ENCODE data around the gene E2F6.

The E2F6 gene

DNA sequence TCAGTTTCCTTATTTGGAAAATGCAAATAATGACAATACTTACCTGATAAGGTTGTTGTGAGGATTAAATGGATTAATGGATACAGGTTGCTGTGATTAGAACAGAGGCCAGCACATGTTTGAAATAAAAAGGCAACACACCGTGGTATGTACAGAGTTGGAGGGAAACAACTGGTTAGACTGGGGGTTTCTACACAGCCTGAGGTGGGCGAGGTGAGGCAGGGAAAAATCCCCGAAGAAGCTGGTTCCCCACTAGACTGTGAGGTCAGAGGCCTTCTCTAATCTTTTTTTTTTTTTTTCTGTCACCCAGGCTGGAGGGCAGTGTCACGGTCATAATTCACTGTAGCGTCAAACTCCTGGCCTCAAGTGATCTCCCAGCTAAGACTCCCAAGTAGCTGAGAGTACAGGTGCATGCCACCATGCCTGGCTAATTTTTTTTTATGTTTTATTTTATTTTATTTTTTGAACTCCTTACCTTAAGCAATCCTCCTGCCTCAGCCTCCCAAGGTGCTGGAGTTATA lies 1.2 kb upstream of the E2F6 start:
- H3K4me3 ChIP-seq (ENCODE audit: low read depth, low read length): no peak overlapping the region
- ChIA-PET POLR2A (no interaction called here), CTCF (interaction anchor here (0.5 to 1.7 kb wide), 4 partner anchors 11 to 116 kb away, joined by 3 to 4 read pairs (median 3); no protein-coding TSS in a partner anchor)
- H3K27ac ChIP-seq (ENCODE audit: extremely low read depth, low read depth, low read length): no peak overlapping the region
- TF ChIP-seq ZNF140 (tag by site-specific recombination; IDR thresholded peaks at IDR 0.05) (no peak), TCF7L2 (IDR thresholded peaks at IDR 0.05; ENCODE audit: borderline replicate concordance, low read depth, low read length) (no peak)
- no peaks in the 10 kb centered on the region for H3K9me3 ChIP-seq (ENCODE audit: control insufficient read depth, insufficient read depth, low read depth, low read length)
- H3K36me3 ChIP-seq (ENCODE audit: control insufficient read depth in 2 of 2, insufficient read depth in 1 of 2, low read length in 2 of 2): peaks cover 6 to 15% of the 10 kb centered on the region in 2 experiments
- no peaks in the 10 kb centered on the region for H3K4me1 ChIP-seq (ENCODE audit: control insufficient read depth, insufficient read depth, low read length)

DNA sequence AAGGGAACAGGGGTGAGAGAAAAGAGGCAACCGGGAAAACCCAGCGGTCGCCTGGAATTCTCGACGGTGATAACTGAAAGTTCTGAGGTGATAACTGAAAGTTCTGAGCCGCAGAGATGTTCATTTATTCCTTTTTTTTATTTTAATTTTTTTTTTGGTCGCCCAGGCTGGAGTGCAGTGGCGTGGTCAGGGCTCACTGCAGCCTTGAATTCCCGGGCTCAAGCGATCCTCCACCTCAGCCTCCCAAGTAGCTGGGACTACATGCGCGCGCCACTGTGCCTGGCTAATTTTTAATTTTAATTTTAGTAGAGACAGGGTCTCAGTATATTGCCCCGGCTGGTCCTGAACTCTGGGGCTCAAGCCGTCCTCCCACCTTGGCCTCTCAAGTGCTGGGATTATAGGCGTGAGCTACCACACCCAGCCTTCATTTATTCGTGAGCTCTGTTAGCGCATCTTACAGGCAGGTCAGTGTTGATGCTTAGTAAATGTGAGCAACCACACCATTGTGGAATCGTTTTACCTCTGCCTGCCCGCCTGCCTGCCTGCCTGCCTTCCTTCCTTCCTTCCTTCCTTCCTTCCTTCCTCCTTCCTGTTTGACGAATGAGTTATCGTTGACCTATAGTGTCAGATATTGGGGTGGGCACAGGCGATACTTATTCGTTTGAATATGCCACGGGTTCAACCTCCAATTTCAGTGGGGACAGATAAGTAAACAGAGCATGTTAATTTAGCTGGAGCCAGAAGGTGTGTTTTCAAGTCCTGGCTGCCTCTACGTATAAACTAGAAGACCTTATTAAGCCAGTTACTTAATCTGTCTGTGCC lies 557 bp upstream of the E2F6 start:
- Histone ChIP-seq H3K4me3 (ENCODE audit: low read depth, low read length) (peak overlapping the region; percentile 57), H3K9me3 (ENCODE audit: control insufficient read depth, insufficient read depth, low read depth, low read length) (no peaks in the 10 kb centered on the region), H3K27ac (ENCODE audit: extremely low read depth, low read depth, low read length) (no peak overlapping the region), H3K4me1 (ENCODE audit: control insufficient read depth, insufficient read depth, low read length) (no peaks in the 10 kb centered on the region), H3K36me3 (ENCODE audit: control insufficient read depth in 2 of 2, insufficient read depth in 1 of 2, low read length in 2 of 2) (peaks cover 6 to 15% of the 10 kb centered on the region in 2 experiments)
- TF ChIP-seq ZNF701 (tag by site-specific recombination; IDR thresholded peaks at IDR 0.05) (no peak), ZNF146 (tag by site-specific recombination; IDR thresholded peaks at IDR 0.05) (no peak), ZFP69B (tag by site-specific recombination; IDR thresholded peaks at IDR 0.05) (peak; percentile 16; the same call in 1 of the 2 replicates), ZNF335 (tag by site-specific recombination; conservative IDR thresholded peaks at IDR 0.05) (peak; percentile 92)
- TF ChIP-seq, protein P1, sequence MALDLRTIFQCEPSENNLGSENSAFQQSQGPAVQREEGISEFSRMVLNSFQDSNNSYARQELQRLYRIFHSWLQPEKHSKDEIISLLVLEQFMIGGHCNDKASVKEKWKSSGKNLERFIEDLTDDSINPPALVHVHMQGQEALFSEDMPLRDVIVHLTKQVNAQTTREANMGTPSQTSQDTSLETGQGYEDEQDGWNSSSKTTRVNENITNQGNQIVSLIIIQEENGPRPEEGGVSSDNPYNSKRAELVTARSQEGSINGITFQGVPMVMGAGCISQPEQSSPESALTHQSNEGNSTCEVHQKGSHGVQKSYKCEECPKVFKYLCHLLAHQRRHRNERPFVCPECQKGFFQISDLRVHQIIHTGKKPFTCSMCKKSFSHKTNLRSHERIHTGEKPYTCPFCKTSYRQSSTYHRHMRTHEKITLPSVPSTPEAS (tag by site-specific recombination; IDR thresholded peaks at IDR 0.05): 0 out of 2 replicates have a peak, but pooled peaks have one; percentile 28
- TF ChIP-seq, protein P2, sequence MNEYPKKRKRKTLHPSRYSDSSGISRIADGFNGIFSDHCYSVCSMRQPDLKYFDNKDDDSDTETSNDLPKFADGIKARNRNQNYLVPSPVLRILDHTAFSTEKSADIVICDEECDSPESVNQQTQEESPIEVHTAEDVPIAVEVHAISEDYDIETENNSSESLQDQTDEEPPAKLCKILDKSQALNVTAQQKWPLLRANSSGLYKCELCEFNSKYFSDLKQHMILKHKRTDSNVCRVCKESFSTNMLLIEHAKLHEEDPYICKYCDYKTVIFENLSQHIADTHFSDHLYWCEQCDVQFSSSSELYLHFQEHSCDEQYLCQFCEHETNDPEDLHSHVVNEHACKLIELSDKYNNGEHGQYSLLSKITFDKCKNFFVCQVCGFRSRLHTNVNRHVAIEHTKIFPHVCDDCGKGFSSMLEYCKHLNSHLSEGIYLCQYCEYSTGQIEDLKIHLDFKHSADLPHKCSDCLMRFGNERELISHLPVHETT (tag by site-specific recombination; IDR thresholded peaks at IDR 0.05): 0 out of 2 replicates have a peak, but pooled peaks have one; percentile 58
- CTCF ChIA-PET: interaction anchor here (0.7 to 1.7 kb wide), 5 partner anchors 11 to 634 kb away, joined by 3 to 4 read pairs (median 3); no protein-coding TSS in a partner anchor
- POLR2A ChIA-PET: interaction anchor here (1.2 kb wide), 2 partner anchors 16 to 122 kb away, joined by 3 to 4 read pairs; partner anchors contain the start of gene ROCK2

DNA sequence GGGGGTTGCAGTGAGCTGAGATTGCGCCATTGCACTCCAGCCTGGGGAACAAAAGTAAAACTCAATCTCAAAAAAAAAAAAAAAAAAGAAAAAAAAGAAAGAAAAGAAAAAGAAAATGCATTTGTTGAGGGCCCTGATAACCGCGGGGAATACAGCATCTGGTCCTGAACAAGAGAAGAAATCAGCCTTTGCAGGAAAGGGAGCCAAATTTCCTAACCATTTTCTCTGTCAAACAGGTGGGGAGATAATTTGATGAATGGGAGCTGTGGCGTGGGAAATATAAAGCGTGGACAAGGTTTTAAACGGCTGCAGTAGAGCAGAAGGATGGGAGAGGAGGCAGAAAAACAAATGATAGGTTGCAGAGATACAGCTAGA lies 864 bp downstream of the E2F6 start:
- ChIA-PET POLR2A (interaction anchor here (0.6 to 1.2 kb wide), 3 partner anchors 14 to 121 kb away, joined by 3 to 4 read pairs (median 3); partner anchors contain the start of gene ROCK2), CTCF (interaction anchor here (0.9 to 1.9 kb wide), 4 partner anchors 13 to 332 kb away, joined by 3 to 12 read pairs (median 4); a partner anchor contains a TSS)
- no peaks in the 10 kb centered on the region for H3K9me3 ChIP-seq (ENCODE audit: control insufficient read depth, insufficient read depth, low read depth, low read length)
- H3K27ac ChIP-seq (ENCODE audit: extremely low read depth, low read depth, low read length): peak overlapping the region; percentile 73; the same call in 1 of the 2 replicates
- H3K36me3 ChIP-seq (ENCODE audit: control insufficient read depth in 2 of 2, insufficient read depth in 1 of 2, low read length in 2 of 2): peaks cover 6 to 23% of the 10 kb centered on the region in 2 experiments
- peak overlapping the region; percentile 57 for H3K4me3 ChIP-seq (ENCODE audit: low read depth, low read length)
- H3K4me1 ChIP-seq (ENCODE audit: control insufficient read depth, insufficient read depth, low read length): no peaks in the 10 kb centered on the region
- TF ChIP-seq ZNF610 (tag by site-specific recombination; IDR thresholded peaks at IDR 0.05; ENCODE audit: borderline replicate concordance) (no peak), ZBTB8A (tag by site-specific recombination; IDR thresholded peaks at IDR 0.05) (no peak), ZNF747 (tag by site-specific recombination; IDR thresholded peaks at IDR 0.05) (no peak), WT1 (tag by site-specific recombination; IDR thresholded peaks at IDR 0.05) (no peak), ZNF768 (tag by site-specific recombination; IDR thresholded peaks at IDR 0.05) (no peak), ZNF2 (tag by site-specific recombination; IDR thresholded peaks at IDR 0.05) (no peak), ZNF121 (tag by site-specific recombination; IDR thresholded peaks at IDR 0.05) (no peak), KLF1 (tag by site-specific recombination; IDR thresholded peaks at IDR 0.05) (no peak), ZNF677 (tag by site-specific recombination; IDR thresholded peaks at IDR 0.05) (no peak), ZBTB17 (tag by site-specific recombination; IDR thresholded peaks at IDR 0.05) (no peak), GFI1B (tag by site-specific recombination; IDR thresholded peaks at IDR 0.05) (no peak), ZNF654 (tag by site-specific recombination; IDR thresholded peaks at IDR 0.05; ENCODE audit: low read depth) (no peak), ZNF184 (tag by site-specific recombination; IDR thresholded peaks at IDR 0.05) (no peak), ZNF302 (tag by site-specific recombination; IDR thresholded peaks at IDR 0.05; ENCODE audit: low read depth) (no peak)
- TF ChIP-seq, protein P3, sequence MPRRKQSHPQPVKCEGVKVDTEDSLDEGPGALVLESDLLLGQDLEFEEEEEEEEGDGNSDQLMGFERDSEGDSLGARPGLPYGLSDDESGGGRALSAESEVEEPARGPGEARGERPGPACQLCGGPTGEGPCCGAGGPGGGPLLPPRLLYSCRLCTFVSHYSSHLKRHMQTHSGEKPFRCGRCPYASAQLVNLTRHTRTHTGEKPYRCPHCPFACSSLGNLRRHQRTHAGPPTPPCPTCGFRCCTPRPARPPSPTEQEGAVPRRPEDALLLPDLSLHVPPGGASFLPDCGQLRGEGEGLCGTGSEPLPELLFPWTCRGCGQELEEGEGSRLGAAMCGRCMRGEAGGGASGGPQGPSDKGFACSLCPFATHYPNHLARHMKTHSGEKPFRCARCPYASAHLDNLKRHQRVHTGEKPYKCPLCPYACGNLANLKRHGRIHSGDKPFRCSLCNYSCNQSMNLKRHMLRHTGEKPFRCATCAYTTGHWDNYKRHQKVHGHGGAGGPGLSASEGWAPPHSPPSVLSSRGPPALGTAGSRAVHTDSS (tag by site-specific recombination; IDR thresholded peaks at IDR 0.05): no peak
- TF ChIP-seq, protein P4, sequence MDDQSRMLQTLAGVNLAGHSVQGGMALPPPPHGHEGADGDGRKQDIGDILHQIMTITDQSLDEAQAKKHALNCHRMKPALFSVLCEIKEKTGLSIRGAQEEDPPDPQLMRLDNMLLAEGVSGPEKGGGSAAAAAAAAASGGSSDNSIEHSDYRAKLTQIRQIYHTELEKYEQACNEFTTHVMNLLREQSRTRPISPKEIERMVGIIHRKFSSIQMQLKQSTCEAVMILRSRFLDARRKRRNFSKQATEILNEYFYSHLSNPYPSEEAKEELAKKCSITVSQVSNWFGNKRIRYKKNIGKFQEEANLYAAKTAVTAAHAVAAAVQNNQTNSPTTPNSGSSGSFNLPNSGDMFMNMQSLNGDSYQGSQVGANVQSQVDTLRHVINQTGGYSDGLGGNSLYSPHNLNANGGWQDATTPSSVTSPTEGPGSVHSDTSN (CRISPR knock-in tag; IDR thresholded peaks at IDR 0.05): no peak

Measured in HEK293 (cell line).